ENCODE results near the gene DBNDD1.

DBNDD1 gene

GRCh38 chr16:90028985-90029384 is 9.7 kb upstream of the DBNDD1 start:
- DNase-seq (ENCODE audit: insufficient read length, low spot score) (no peak), FAIRE-seq (no peak)
- no peak for TF ChIP-seq POU2F2 (IDR thresholded peaks at IDR 0.05; ENCODE audit: low read depth, low read length)
- no peak for TF ChIP-seq TAF1 (IDR thresholded peaks at IDR 0.05; ENCODE audit: low read depth, low read length)
- no peak for TF ChIP-seq PAX5 (IDR thresholded peaks at IDR 0.05; ENCODE audit: insufficient read depth, low read length, severe bottlenecking)
- no peak for TF ChIP-seq SPI1 (IDR thresholded peaks at IDR 0.05; ENCODE audit: low read depth, low read length)
- no peak for TF ChIP-seq POLR2A (IDR thresholded peaks at IDR 0.05; ENCODE audit: low read depth, low read length)
- TF ChIP-seq POLR2AphosphoS5 (IDR thresholded peaks at IDR 0.05; ENCODE audit: low read depth, low read length), result no peak

DNA sequence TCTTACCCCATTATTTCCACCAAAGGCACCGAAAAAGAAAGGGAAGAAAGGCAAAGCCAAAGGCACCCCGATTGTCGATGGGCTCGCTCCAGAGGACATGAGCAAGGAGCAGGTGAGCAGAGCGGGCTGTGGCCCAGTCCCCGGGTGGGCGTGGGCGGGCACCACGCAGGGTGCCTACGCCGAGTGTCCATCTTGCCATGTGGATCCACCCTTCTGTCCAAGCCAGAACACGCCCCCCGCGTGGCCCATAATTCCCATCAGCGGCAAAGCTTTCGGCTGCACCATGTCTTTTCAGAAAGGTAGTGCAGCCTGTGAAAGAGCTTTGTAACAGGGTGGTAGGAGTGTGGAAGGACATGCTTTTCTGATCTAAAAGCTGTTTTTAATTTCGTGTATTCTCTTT is 8.4 kb upstream of the DBNDD1 start:
- no peak for DNase-seq (ENCODE audit: insufficient read length, low spot score)
- no peak for FAIRE-seq
- TF ChIP-seq TAF1 (IDR thresholded peaks at IDR 0.05; ENCODE audit: low read depth, low read length) (no peak), SPI1 (IDR thresholded peaks at IDR 0.05; ENCODE audit: low read depth, low read length) (no peak), POLR2AphosphoS5 (IDR thresholded peaks at IDR 0.05; ENCODE audit: low read depth, low read length) (no peak), POU2F2 (IDR thresholded peaks at IDR 0.05; ENCODE audit: low read depth, low read length) (no peak)

- TF ChIP-seq POU2F2 (IDR thresholded peaks at IDR 0.05; ENCODE audit: low read depth, low read length) (no peak), POLR2AphosphoS5 (IDR thresholded peaks at IDR 0.05; ENCODE audit: low read depth, low read length) (no peak), SPI1 (IDR thresholded peaks at IDR 0.05; ENCODE audit: low read depth, low read length) (no peak)
- DNase-seq (ENCODE audit: insufficient read length, low spot score) (no peak), FAIRE-seq (peak; percentile 68)
Measured at GRCh38 chr16:90026135-90026534, 6.9 kb upstream of the DBNDD1 start.

DNA sequence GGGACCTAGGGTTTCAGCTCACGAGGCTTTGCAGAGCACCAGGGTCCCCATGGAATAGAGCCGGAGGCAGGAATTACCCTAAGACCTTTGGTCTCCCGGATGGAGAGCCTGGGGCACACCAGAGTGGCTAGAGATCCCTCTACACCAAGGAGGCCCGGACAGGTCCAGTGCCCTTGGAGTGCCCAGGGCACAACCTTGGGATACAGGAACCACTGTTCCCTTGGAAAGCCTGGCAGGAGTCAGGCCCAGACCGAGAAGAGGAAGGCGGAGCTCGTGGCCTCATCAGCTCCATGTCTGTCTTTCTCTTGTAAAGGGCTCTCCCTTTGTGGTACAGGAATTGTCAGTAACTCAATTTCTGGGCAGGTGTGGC is 3.8 kb upstream of the DBNDD1 start:
- no peak for TF ChIP-seq POU2F2 (IDR thresholded peaks at IDR 0.05; ENCODE audit: low read depth, low read length)
- TF ChIP-seq POLR2A (IDR thresholded peaks at IDR 0.05; ENCODE audit: low read depth, low read length), result no peak
- no peak for TF ChIP-seq PAX5 (IDR thresholded peaks at IDR 0.05; ENCODE audit: insufficient read depth, low read length, severe bottlenecking)
- no peak for TF ChIP-seq TAF1 (IDR thresholded peaks at IDR 0.05; ENCODE audit: low read depth, low read length)
- TF ChIP-seq SPI1 (IDR thresholded peaks at IDR 0.05; ENCODE audit: low read depth, low read length), result no peak
- TF ChIP-seq POLR2AphosphoS5 (IDR thresholded peaks at IDR 0.05; ENCODE audit: low read depth, low read length), result no peak
- no peak for DNase-seq (ENCODE audit: insufficient read length, low spot score)
- no peak for FAIRE-seq

GRCh38 chr16:90022209-90023077 is 3.2 kb upstream of the DBNDD1 start:
- peak; percentile 97 for DNase-seq (ENCODE audit: insufficient read length, low spot score)
- FAIRE-seq, result peak; percentile 83
- TF ChIP-seq POLR2AphosphoS5 (IDR thresholded peaks at IDR 0.05; ENCODE audit: low read depth, low read length) (no peak), POU2F2 (IDR thresholded peaks at IDR 0.05; ENCODE audit: low read depth, low read length) (no peak), TAF1 (IDR thresholded peaks at IDR 0.05; ENCODE audit: low read depth, low read length) (peak; percentile 54; the same call in 1 of the 2 replicates), SPI1 (IDR thresholded peaks at IDR 0.05; ENCODE audit: low read depth, low read length) (no peak), POLR2A (IDR thresholded peaks at IDR 0.05; ENCODE audit: low read depth, low read length) (peak; percentile 52; the same call in 1 of the 2 replicates), PAX5 (IDR thresholded peaks at IDR 0.05; ENCODE audit: insufficient read depth, low read length, severe bottlenecking) (no peak)

- TF ChIP-seq POU2F2 (IDR thresholded peaks at IDR 0.05; ENCODE audit: low read depth, low read length), result no peak
- DNase-seq (ENCODE audit: insufficient read length, low spot score), result no peak
- FAIRE-seq, result no peak
Measured at GRCh38 chr16:90020838-90021382, 1.7 kb upstream of the DBNDD1 start.

DNA sequence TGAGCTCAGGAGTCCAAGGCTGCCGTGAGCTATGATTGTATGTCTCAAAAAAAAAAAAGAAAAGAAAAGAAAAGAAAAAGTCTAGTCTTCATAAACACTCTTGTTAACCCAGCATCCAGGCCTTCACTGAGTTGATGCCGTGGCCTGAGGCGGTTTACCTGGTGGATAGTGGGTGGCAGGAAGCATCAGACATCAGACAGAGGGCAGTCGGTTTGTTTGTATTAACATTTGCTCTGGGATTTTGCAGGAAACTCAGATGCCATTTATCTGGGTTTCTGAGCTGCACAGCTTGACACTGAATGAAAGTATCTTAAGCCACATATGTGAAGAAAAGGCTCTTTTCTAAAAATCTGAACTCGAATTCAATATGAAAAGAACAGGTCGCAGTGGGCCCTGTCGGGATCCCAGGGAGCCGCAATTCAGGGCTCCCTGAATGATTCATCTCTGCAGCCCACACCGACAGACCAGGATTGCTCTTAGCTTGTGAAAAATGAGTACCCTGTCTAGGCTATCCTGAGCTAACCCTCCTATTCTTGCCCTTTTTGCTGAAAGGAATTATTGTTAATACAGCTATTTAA is 1.1 kb upstream of the DBNDD1 start:
- no peak for FAIRE-seq
- no peak for DNase-seq (ENCODE audit: insufficient read length, low spot score)
- TF ChIP-seq POLR2A (IDR thresholded peaks at IDR 0.05; ENCODE audit: low read depth, low read length), result no peak
- no peak for TF ChIP-seq POU2F2 (IDR thresholded peaks at IDR 0.05; ENCODE audit: low read depth, low read length)
- no peak for TF ChIP-seq PAX5 (IDR thresholded peaks at IDR 0.05; ENCODE audit: insufficient read depth, low read length, severe bottlenecking)
- no peak for TF ChIP-seq POLR2AphosphoS5 (IDR thresholded peaks at IDR 0.05; ENCODE audit: low read depth, low read length)
- no peak for TF ChIP-seq TAF1 (IDR thresholded peaks at IDR 0.05; ENCODE audit: low read depth, low read length)

- no peak for TF ChIP-seq POLR2AphosphoS5 (IDR thresholded peaks at IDR 0.05; ENCODE audit: low read depth, low read length)
- peak; percentile 63 for DNase-seq (ENCODE audit: insufficient read length, low spot score)
- no peak for FAIRE-seq
Measured at GRCh38 chr16:90019543-90020259, 445 bp upstream of the DBNDD1 start.

DNA sequence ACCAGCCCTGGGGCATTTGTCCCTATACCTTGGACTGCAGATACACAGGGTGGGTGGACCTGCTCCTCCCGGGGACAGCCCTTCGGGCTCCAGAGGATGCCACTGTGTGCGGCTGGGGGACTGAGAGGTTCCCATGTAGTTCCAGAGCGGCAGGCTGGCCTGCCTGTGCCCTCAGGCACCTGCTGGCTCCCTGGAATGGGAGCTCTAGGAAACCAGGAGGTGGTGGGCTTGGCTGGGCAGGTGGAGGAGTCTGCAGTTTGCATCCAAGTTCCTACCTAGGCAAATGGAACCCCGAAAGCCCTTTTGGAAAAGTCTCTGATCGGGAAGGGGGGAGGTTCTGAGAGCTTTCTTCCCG is 982 bp downstream of the DBNDD1 start:
- TF ChIP-seq POLR2AphosphoS5 (IDR thresholded peaks at IDR 0.05; ENCODE audit: low read depth, low read length), result no peak
- TF ChIP-seq POLR2A (IDR thresholded peaks at IDR 0.05; ENCODE audit: low read depth, low read length), result no peak
- TF ChIP-seq TAF1 (IDR thresholded peaks at IDR 0.05; ENCODE audit: low read depth, low read length), result no peak
- no peak for TF ChIP-seq POU2F2 (IDR thresholded peaks at IDR 0.05; ENCODE audit: low read depth, low read length)
- TF ChIP-seq SPI1 (IDR thresholded peaks at IDR 0.05; ENCODE audit: low read depth, low read length), result no peak
- no peak for TF ChIP-seq PAX5 (IDR thresholded peaks at IDR 0.05; ENCODE audit: insufficient read depth, low read length, severe bottlenecking)
- FAIRE-seq (no peak), DNase-seq (ENCODE audit: insufficient read length, low spot score) (no peak)
